ENCODE data around the gene GRM5.

- TF ChIP-seq CTCF (IDR thresholded peaks at IDR 0.05) (no peak), EZH2 (IDR thresholded peaks at IDR 0.05) (no peak)
Observed at GRCh38 chr11:88553204-88553603, 512.6 kb downstream of the GRM5 start.

Measured in neural progenitor cell (in vitro differentiated cells).